ENCODE measurements around the gene MLLT6. TPM values are rescaled to one million over a fixed set of nuclear protein-coding genes. Genes with fewer than 3 reads are reported as not detected.

The MLLT6 gene
- total RNA-seq, 1 donor from 2014 or later = 20.9 TPM

DNA sequence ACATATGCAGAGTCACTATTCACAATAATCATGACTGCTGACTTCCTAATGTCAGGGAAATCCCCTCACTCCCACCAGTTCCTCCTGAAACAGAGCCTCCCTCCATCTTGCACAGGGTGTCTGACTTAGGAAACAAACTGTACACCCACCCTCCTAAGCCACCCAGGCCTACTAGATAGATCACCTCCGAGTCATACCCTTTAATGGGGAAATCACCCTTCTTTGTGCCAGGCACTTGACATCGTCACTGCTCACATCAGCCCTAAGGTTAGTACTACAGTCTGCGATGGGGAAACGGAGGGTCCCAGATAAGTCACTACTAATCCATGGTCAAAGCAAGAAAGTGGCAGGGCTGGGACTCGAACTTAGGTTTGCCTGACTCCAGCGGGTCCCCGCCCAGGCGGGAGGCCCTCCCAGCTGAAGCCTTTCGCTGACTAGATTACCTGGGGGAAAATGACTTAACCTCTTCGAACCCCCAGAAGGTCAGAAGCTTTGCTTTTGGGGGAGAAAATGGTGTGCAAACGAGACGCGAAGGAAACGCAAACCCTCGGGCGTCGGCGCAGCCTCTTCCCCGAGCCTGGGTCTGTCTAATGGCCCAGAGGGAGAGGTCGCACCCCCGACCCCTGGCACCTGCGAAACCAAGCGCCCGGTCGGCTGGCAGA, 3.4 kb upstream of the MLLT6 start:
- DNase-seq (ENCODE audit: low read depth) (peak; percentile 10), FAIRE-seq (no peak)
- TF ChIP-seq EZH2 (IDR thresholded peaks at IDR 0.05; ENCODE audit: insufficient read depth, low read length) = no peak
- TF ChIP-seq, protein P1, sequence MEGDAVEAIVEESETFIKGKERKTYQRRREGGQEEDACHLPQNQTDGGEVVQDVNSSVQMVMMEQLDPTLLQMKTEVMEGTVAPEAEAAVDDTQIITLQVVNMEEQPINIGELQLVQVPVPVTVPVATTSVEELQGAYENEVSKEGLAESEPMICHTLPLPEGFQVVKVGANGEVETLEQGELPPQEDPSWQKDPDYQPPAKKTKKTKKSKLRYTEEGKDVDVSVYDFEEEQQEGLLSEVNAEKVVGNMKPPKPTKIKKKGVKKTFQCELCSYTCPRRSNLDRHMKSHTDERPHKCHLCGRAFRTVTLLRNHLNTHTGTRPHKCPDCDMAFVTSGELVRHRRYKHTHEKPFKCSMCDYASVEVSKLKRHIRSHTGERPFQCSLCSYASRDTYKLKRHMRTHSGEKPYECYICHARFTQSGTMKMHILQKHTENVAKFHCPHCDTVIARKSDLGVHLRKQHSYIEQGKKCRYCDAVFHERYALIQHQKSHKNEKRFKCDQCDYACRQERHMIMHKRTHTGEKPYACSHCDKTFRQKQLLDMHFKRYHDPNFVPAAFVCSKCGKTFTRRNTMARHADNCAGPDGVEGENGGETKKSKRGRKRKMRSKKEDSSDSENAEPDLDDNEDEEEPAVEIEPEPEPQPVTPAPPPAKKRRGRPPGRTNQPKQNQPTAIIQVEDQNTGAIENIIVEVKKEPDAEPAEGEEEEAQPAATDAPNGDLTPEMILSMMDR (IDR thresholded peaks at IDR 0.05; ENCODE audit: insufficient read depth, low read depth, low read length) = no peak
- Mint-ChIP-seq H3K4me3 (ENCODE audit: unreplicated experiment) (peak overlapping the region; percentile 81), H3K36me3 (ENCODE audit: low read depth, unreplicated experiment) (no peaks in the 10 kb centered on the region), H3K27me3 (ENCODE audit: low read depth, unreplicated experiment) (peaks cover 27% of the 10 kb centered on the region), H3K4me1 (ENCODE audit: low read depth, unreplicated experiment) (peaks cover 11% of the 10 kb centered on the region), H3K9me3 (ENCODE audit: unreplicated experiment) (peaks cover 4% of the 10 kb centered on the region), H3K27ac (ENCODE audit: unreplicated experiment) (peak overlapping the region; percentile 88)
- peaks cover 5% of the 10 kb centered on the region for H4K20me1 ChIP-seq (ENCODE audit: insufficient read depth, low read length)
- H3K4me2 ChIP-seq (ENCODE audit: low read length) = peak overlapping the region; percentile 92
- peak overlapping the region; percentile 64 for H3K4me3 ChIP-seq (ENCODE audit: insufficient read depth, low read depth, low read length)
- peak overlapping the region; percentile 84 for H2AFZ ChIP-seq (ENCODE audit: low read depth, low read length)
- H3K9ac ChIP-seq (ENCODE audit: low read length) = peak overlapping the region; percentile 77
- H3K27me3 ChIP-seq (ENCODE audit: insufficient read depth, low read length) = peaks cover 20% of the 10 kb centered on the region
- H3K9me3 ChIP-seq (ENCODE audit: insufficient read depth, low read depth, low read length) = no peaks in the 10 kb centered on the region
- H3K79me2 ChIP-seq (ENCODE audit: insufficient read depth, low read length) = peaks cover 7% of the 10 kb centered on the region
- no peak overlapping the region for H3K27ac ChIP-seq (ENCODE audit: low read depth, low read length)
- H3K36me3 ChIP-seq (ENCODE audit: insufficient read depth, low read length) = no peaks in the 10 kb centered on the region
- H3K4me1 ChIP-seq (ENCODE audit: insufficient read depth, low read length) = peaks cover 37% of the 10 kb centered on the region

DNA sequence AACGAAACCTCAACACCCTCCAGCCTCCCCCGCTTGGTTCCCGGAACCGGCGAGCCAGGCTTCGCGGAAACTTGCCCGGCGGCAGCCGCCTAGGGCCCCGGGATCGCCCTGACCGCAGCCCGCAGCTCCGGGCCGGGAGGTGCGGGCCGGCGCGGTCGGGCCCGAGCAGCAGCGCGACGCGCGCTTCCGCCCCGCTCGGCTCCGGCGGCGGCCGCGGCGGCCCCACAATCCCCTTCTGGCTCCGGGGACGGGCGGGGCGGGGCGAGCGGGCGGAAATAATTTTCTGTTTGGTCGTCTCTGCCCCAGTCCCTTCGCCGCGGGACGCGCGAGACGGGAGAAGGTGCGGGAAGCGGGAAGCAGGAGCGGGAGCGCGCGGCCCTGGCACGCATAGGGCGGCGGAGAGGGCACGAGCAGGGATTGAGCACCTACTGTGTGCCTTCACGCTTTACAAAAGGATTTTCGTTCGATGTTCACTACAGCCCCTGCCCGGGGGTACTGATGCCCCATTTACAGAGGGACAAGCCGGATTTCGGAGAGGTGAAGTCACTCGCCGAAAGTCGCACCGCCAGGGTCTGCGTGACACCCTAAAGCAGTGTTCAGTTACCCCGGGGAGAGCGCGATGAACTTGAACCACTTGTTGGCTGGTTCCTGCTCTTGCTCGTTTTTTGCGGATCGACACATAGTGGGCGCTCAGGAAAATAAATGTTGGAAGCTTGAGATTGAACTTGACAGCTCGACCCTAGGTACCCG, 2.7 kb upstream of the MLLT6 start:
- H3K4me3 ChIP-seq (ENCODE audit: insufficient read depth, low read depth, low read length) = peak overlapping the region; percentile 64
- peak overlapping the region; percentile 81 for H3K4me3 Mint-ChIP-seq (ENCODE audit: unreplicated experiment)
- peaks cover 15% of the 10 kb centered on the region for H3K4me1 Mint-ChIP-seq (ENCODE audit: low read depth, unreplicated experiment)
- H3K27ac Mint-ChIP-seq (ENCODE audit: unreplicated experiment) = peak overlapping the region; percentile 66
- H3K4me2 ChIP-seq (ENCODE audit: low read length) = peak overlapping the region; percentile 92
- DNase-seq (ENCODE audit: low read depth) (peak; percentile 64), FAIRE-seq (no peak)
- peaks cover 41% of the 10 kb centered on the region for H3K4me1 ChIP-seq (ENCODE audit: insufficient read depth, low read length)
- peaks cover 13% of the 10 kb centered on the region for H3K79me2 ChIP-seq (ENCODE audit: insufficient read depth, low read length)
- peaks cover 3% of the 10 kb centered on the region for H3K9me3 Mint-ChIP-seq (ENCODE audit: unreplicated experiment)
- peak overlapping the region; percentile 77 for H3K9ac ChIP-seq (ENCODE audit: low read length)
- H3K36me3 ChIP-seq (ENCODE audit: insufficient read depth, low read length) = no peaks in the 10 kb centered on the region
- no peak for TF ChIP-seq EZH2 (IDR thresholded peaks at IDR 0.05; ENCODE audit: insufficient read depth, low read length)
- TF ChIP-seq, protein P1 (IDR thresholded peaks at IDR 0.05; ENCODE audit: insufficient read depth, low read depth, low read length) = no peak
- H4K20me1 ChIP-seq (ENCODE audit: insufficient read depth, low read length) = peaks cover 12% of the 10 kb centered on the region
- H3K27me3 Mint-ChIP-seq (ENCODE audit: low read depth, unreplicated experiment) = peaks cover 23% of the 10 kb centered on the region
- H3K36me3 Mint-ChIP-seq (ENCODE audit: low read depth, unreplicated experiment) = no peaks in the 10 kb centered on the region
- H3K27me3 ChIP-seq (ENCODE audit: insufficient read depth, low read length) = peaks cover 15% of the 10 kb centered on the region
- H3K9me3 ChIP-seq (ENCODE audit: insufficient read depth, low read depth, low read length) = no peaks in the 10 kb centered on the region
- H2AFZ ChIP-seq (ENCODE audit: low read depth, low read length) = peak overlapping the region; percentile 84
- H3K27ac ChIP-seq (ENCODE audit: low read depth, low read length) = peak overlapping the region; percentile 8

Measured in astrocyte (in vitro differentiated cells and primary cell).